Fibroblast of mammary gland (primary cell): ENCODE results near the gene DENND4A.

Experiments
- DNase-seq: peaks from one replicate; pipeline ENCODE4 v3.0.0-alpha.2; 2010; ENCODE audit warnings: low read depth
- H3K4me3 ChIP-seq: 2 replicates; pipeline ENCODE4 v1.5.1; 2011; ENCODE audit warnings: low read depth, mild to moderate bottlenecking, low read length, moderate library complexity; ENCODE audit not compliant: control insufficient read depth
- TF ChIP-seq, protein P1 (sequence below): conservative IDR thresholded peaks from 2 replicates; pipeline ENCODE4 v1.5.1; 2011; ENCODE audit warnings: low read depth, low read length, inconsistent platforms; ENCODE audit not compliant: control insufficient read depth, insufficient read depth

DENND4A gene

DNA sequence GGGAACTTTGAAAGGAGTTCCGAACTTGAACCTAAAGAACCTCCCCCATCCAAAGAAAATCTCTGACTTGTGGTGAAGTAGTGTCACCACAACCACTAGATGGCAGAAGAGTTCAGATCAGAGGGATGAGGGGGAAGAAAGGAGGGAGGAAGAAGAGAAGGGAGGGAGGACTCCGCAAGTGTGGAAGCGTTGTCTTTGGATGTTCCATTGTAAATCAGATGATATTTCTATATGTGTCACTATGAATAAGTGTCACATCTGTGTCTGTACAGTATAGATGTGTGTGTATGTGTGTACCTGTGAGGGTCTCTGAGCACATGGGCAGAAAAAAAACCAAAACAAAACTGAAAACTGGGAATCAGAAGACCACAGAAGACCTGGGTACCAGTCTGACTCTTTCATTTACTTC lies 153.4 kb downstream of the DENND4A start:
- peak; percentile 83 for DNase-seq
- TF ChIP-seq, protein P1, sequence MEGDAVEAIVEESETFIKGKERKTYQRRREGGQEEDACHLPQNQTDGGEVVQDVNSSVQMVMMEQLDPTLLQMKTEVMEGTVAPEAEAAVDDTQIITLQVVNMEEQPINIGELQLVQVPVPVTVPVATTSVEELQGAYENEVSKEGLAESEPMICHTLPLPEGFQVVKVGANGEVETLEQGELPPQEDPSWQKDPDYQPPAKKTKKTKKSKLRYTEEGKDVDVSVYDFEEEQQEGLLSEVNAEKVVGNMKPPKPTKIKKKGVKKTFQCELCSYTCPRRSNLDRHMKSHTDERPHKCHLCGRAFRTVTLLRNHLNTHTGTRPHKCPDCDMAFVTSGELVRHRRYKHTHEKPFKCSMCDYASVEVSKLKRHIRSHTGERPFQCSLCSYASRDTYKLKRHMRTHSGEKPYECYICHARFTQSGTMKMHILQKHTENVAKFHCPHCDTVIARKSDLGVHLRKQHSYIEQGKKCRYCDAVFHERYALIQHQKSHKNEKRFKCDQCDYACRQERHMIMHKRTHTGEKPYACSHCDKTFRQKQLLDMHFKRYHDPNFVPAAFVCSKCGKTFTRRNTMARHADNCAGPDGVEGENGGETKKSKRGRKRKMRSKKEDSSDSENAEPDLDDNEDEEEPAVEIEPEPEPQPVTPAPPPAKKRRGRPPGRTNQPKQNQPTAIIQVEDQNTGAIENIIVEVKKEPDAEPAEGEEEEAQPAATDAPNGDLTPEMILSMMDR: peak; percentile 95
- H3K4me3 ChIP-seq: no peak overlapping the region

DNA sequence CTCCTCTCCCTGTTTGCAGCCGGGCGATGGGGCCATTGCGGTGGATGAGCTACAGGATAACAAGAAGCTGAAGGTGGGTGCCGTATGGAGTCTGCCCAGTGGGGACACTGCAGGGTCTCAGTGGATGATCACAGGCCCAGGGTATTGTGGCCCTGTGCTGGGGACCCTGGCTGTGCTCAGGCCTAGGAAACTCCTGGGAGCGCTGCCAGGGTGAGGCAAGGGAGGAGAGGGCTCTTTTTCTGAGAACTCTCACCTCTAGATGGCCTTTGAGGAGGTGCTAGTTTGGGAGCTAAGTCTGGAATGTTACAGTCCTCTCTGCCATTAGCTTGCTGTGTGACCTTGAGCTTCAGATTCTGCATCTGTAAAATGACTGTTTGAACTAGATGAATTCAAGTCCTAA lies 154.0 kb downstream of the DENND4A start:
- H3K4me3 ChIP-seq: no peak overlapping the region
- DNase-seq: no peak
- TF ChIP-seq, protein P1: no peak

DNA sequence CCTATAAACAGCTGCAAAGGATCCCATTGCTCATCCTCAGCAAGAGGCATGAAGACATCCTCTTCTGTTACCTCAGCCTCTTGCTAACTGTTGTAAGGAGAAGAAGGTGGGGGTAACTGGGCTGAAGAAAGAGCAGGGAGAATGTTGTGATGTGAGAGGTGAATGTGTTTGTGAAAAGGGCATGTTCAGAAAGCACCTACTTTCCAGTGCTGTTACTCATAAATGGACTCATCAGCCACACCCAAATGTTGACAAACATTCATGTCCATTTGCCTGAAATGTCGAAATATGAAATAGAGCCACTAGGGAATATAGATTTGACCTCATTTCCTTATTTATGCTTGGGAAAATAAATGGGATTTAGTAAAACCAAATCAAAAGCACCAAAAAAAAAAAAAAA lies 157.7 kb downstream of the DENND4A start:
- TF ChIP-seq, protein P1: no peak
- no peak overlapping the region for H3K4me3 ChIP-seq
- peak; percentile 72 for DNase-seq

DNA sequence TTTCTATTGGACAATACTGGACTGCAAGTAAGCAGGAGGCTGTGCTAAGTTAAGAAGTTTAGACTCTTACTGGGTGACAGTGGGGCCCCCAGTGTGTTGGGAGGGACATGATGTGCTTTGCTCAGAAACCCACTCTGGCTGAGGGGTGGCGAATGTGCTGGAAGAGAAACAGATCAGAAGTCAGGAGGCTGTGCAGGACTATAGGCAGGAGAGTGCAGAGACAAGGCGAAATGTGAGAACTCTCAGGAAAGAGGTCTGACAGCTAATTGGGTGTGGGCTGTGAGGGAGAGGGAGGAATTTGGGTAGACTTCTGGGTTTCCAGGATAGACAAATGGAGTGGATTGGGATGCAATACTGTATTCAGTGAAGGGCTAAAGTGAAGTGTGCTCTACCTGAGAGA lies 158.3 kb downstream of the DENND4A start:
- no peak for DNase-seq
- TF ChIP-seq, protein P1: no peak
- no peak overlapping the region for H3K4me3 ChIP-seq

GRCh38 chr15:65632780-65633375 lies 159.2 kb downstream of the DENND4A start:
- TF ChIP-seq, protein P1: no peak
- DNase-seq: no peak
- no peak overlapping the region for H3K4me3 ChIP-seq

GRCh38 chr15:65631503-65631902 lies 160.6 kb downstream of the DENND4A start:
- H3K4me3 ChIP-seq: no peak overlapping the region
- TF ChIP-seq, protein P1: no peak

DNA sequence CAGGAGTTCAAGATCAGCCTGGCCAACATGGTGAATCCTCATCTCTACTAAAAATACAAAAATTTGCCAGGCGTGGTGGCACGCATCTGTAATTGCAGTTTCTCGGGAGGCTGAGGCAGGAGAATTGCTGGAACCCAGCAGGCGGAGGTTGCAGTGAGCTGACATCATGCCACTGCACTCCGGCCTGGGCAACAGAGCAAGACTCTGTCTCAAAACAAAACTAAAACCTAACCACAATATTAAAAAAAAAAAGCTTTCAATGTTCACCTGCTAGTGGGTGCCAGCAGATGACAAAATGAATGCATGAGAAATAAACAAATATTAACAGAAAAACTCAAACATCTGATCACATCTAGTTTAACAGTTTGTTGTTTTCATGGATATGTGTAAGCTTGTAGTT lies 161.3 kb downstream of the DENND4A start:
- no peak overlapping the region for H3K4me3 ChIP-seq
- no peak for DNase-seq
- TF ChIP-seq, protein P1: no peak

More at GRCh38 chr15:65631503-65631902, 160.6 kb downstream of the DENND4A start:
- no peak for DNase-seq
